ENCODE results near the gene ESPL1. TPM values are rescaled to one million over a fixed set of nuclear protein-coding genes. Genes with fewer than 3 reads are reported as not detected.

Gene ESPL1
- total RNA-seq, 2 experiments from 2014 or later, result 70.0 to 77.2 TPM

DNA sequence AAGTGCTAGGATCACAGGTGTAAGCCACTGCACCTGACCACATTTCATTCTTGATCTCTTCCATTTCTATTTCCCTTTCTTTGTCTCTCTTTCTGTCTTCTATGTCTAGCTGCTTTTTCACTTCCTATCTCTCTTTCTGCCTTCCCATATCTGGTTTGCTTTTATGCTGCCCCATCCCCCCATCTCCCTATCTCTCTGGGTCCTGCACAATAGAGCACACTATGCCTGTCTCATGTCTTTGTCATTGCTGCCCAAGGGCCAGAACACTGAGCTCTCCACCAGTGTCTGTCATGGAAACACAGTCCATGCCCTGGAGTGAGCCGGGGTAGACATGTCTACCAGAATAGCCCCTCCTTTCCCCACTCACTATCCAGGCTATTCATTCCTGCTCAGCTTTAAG lies 23.8 kb upstream of the ESPL1 start:
- Mint-ChIP-seq H3K9me3 (no peaks in the 10 kb centered on the region), H3K4me3 (no peak overlapping the region), H3K36me3 (no peaks in the 10 kb centered on the region), H3K4me1 (ENCODE audit: low read depth) (no peaks in the 10 kb centered on the region), H3K27me3 (no peaks in the 10 kb centered on the region), H3K27ac (no peak overlapping the region)
- no peak for DNase-seq
- ChIA-PET POLR2A (interaction anchor here (0.8 kb wide), 1 partner anchor 8 kb away, joined by 3 read pairs; no protein-coding TSS in a partner anchor), CTCF (interaction anchor here (0.8 to 6.5 kb wide), 3 partner anchors 31 to 108 kb away, joined by 3 to 40 read pairs (median 3); no protein-coding TSS in a partner anchor)
- intact Hi-C loops (cut with micrococcal nuclease), result no loop called here

DNA sequence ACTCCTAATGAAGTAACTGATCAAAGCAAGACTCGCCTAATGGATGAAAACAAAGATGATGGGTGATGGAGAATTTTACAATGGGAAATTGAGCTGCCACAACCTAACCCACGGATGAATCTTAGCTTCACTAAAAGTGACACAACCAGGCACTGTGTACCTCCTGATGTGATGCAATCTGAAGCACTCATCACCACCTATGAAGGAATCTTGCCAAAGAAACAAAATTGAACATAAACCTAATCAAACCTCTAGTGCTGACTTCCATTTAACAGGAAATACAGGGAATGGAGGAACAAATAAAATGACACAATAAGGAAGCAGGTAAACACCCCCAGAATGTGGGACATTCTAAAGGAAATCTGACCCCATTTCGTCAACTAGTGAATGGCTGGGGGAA lies 22.8 kb upstream of the ESPL1 start:
- POLR2A ChIA-PET, result no interaction called here
- DNase-seq, result no peak
- Mint-ChIP-seq H3K9me3 (no peaks in the 10 kb centered on the region), H3K4me3 (no peak overlapping the region), H3K36me3 (no peaks in the 10 kb centered on the region), H3K27ac (no peak overlapping the region), H3K4me1 (ENCODE audit: low read depth) (no peaks in the 10 kb centered on the region), H3K27me3 (no peaks in the 10 kb centered on the region)
- CTCF ChIA-PET, result interaction anchor here (1.1 to 6.5 kb wide), 2 partner anchors 32 to 48 kb away, joined by 3 to 40 read pairs; no protein-coding TSS in a partner anchor
- intact Hi-C loops (cut with micrococcal nuclease), result no loop called here

DNA sequence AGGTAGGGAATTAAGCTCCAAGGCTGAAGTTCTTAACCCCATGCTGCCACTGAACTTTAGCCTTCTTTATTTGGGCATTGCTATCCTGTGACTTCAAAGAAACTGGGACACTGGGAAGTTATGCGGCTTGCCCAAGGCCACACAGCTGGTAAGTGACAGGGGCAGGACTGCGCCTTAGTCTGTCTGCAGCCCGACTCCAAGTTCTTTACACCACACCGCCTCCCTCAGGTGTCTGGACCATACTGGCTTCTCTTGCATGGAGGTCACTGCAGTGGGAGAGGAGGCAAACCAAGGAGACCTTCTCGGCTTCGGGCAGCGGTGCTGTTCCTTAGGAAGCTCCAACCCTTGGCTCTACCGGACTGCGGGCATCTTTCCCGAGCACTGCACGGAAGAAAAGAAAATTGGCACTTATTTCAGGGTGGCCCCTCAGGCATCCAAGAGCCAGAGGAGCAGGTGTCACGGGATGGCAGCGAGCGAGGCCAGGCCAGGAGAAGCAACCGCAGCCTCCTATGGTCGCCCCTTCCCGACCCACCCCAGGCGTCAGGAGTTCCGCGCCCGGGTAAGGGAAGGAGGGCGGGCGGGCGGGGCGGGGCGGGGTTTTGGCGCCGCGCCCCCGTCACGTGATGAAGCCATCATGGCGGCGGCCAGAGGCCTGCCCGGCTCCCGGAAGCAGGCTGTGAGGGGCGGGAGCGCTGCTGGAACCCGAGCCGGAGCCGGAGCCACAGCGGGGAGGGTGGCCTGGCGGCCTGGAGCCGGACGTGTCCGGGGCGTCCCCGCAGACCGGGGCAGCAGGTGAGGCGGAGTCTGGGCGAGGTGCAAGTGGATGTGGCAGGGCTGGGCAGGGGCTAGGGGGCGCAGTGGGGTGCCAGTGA lies 16.4 kb upstream of the ESPL1 start:
- Mint-ChIP-seq H3K36me3 (peaks cover 6% of the 10 kb centered on the region), H3K9me3 (no peaks in the 10 kb centered on the region), H3K27ac (peak overlapping the region; percentile 89), H3K4me1 (ENCODE audit: low read depth) (peaks cover 40% of the 10 kb centered on the region), H3K27me3 (no peaks in the 10 kb centered on the region), H3K4me3 (peak overlapping the region; percentile 97)
- intact Hi-C loops (cut with micrococcal nuclease), result loop anchor here (1.0 to 5.0 kb wide), 5 partner anchors 15 to 46 kb away; partner anchors contain the start of genes MYG1 and PFDN5
- CTCF ChIA-PET, result interaction anchor here (0.6 to 5.1 kb wide), 17 partner anchors 9 to 198 kb away, joined by 3 to 164 read pairs (median 5); partner anchors contain the start of genes ESPL1 and PFDN5
- DNase-seq, result peak; percentile 79
- POLR2A ChIA-PET, result interaction anchor here (0.6 to 2.0 kb wide), 8 partner anchors 8 to 71 kb away, joined by 3 to 9 read pairs (median 3); partner anchors contain the start of genes CSAD, ESPL1 and ZNF740

DNA sequence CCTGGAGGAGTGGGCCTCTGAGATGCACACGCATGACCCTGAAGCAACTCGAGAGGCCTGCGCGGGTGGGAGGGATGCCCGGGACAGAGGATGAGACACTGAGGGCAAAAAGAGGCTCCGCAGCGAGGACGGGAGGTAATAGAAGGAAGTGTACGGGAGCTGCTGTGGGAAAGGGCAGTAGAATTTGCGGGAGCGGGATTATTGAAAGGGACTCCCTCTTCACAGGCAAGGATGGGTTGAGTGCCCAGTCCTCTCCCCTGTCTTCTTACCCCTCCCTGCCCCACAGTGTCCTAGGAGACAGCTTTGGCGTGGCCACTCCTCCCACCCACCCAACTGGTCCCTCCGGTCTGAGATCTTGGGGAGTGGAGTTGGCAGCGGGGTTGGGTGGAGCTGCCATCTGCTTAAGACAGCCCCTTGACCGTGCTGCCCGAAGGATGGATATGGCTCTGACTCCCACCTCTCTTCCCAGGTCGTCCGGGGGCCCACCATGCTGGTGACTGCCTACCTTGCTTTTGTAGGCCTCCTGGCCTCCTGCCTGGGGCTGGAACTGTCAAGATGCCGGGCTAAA lies 15.7 kb upstream of the ESPL1 start:
- Mint-ChIP-seq H3K36me3 (peaks cover 6% of the 10 kb centered on the region), H3K27ac (peak overlapping the region; percentile 89), H3K27me3 (no peaks in the 10 kb centered on the region), H3K4me3 (peak overlapping the region; percentile 97), H3K4me1 (ENCODE audit: low read depth) (peaks cover 40% of the 10 kb centered on the region), H3K9me3 (no peaks in the 10 kb centered on the region)
- DNase-seq, result peak; percentile 31
- ChIA-PET POLR2A (interaction anchor here (0.9 to 2.0 kb wide), 7 partner anchors 8 to 72 kb away, joined by 3 to 9 read pairs (median 4); partner anchors contain the start of gene ZNF740), CTCF (interaction anchor here (0.9 to 5.1 kb wide), 9 partner anchors 13 to 198 kb away, joined by 4 to 164 read pairs (median 6); partner anchors contain the start of genes AAAS and ESPL1)
- intact Hi-C loops (cut with micrococcal nuclease), result loop anchor here (1.0 to 5.0 kb wide), 2 partner anchors 15 to 45 kb away; partner anchors contain the start of genes MYG1 and PFDN5

DNA sequence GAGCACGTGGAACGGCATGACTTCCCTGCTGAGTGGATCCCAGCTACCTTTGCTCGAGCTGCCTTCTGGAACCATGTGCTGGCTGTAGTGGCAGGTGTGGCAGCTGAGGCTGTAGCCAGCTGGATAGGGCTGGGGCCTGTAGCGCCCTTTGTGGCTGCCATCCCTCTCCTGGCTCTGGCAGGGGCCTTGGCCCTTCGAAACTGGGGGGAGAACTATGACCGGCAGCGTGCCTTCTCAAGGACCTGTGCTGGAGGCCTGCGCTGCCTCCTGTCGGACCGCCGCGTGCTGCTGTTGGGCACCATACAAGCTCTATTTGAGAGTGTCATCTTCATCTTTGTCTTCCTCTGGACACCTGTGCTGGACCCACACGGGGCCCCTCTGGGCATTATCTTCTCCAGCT lies 14.8 kb upstream of the ESPL1 start:
- DNase-seq, result no peak
- CTCF ChIA-PET, result interaction anchor here (0.5 to 5.1 kb wide), 10 partner anchors 15 to 94 kb away, joined by 3 to 164 read pairs (median 5); partner anchors contain the start of genes AAAS, ESPL1 and PFDN5
- peaks cover 40% of the 10 kb centered on the region for H3K4me1 Mint-ChIP-seq (ENCODE audit: low read depth)
- intact Hi-C loops (cut with micrococcal nuclease), result loop anchor here (5.0 kb wide), 1 partner anchor 44 kb away; the partner anchor contains the start of genes MYG1 and PFDN5
- peak overlapping the region; percentile 97 for H3K4me3 Mint-ChIP-seq
- H3K27me3 Mint-ChIP-seq, result no peaks in the 10 kb centered on the region
- H3K9me3 Mint-ChIP-seq, result no peaks in the 10 kb centered on the region
- H3K36me3 Mint-ChIP-seq, result peaks cover 6% of the 10 kb centered on the region
- POLR2A ChIA-PET, result interaction anchor here (1.1 to 1.6 kb wide), 3 partner anchors 14 to 39 kb away, joined by 3 to 4 read pairs (median 4); no protein-coding TSS in a partner anchor
- H3K27ac Mint-ChIP-seq, result peak overlapping the region; percentile 89

DNA sequence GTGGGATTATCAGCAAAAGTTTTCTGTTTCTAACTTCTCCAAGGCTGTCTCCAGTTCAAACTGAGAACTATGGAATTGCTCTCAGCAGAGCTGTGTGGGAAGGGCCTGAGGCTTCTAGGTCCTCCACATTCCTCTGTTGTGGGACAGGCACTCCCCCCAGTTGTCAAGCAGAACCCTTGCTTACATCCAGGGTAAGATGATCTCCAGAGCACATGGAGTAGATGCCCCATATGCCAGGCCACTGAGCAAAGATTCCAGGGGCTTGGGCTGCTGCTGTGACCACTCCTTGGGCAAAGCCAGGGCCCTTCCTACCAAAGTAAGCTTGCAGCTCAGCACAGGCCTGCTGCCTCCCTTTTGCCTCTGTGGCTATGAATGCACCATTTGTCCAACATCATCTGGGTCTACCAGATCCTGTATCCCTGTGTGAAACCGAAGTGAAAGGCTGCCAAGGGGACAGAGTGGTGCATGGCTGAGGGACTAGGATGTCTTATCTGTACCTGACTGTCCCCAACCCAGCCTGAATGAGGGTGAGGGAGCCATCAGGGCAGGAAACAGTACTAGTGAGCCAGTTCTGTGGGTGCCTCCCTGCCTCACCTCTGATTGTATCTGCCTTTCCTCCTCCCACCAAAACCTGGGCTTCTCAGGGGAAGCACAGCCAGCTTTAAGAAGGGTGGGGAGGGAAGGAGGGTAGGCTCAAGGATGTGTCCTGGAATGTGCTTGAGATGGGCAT lies 13.1 kb upstream of the ESPL1 start:
- H3K27ac Mint-ChIP-seq, result peak overlapping the region; percentile 21
- peaks cover 6% of the 10 kb centered on the region for H3K36me3 Mint-ChIP-seq
- ChIA-PET CTCF (interaction anchor here (2.4 to 5.1 kb wide), 2 partner anchors 33 to 40 kb away, joined by 6 to 164 read pairs; no protein-coding TSS in a partner anchor), POLR2A (no interaction called here)
- DNase-seq, result peak; percentile 22
- H3K27me3 Mint-ChIP-seq, result no peaks in the 10 kb centered on the region
- intact Hi-C loops (cut with micrococcal nuclease), result loop anchor here (5.0 kb wide), 1 partner anchor 42 kb away; the partner anchor contains the start of genes MYG1 and PFDN5
- peaks cover 42% of the 10 kb centered on the region for H3K4me1 Mint-ChIP-seq (ENCODE audit: low read depth)
- no peaks in the 10 kb centered on the region for H3K9me3 Mint-ChIP-seq
- H3K4me3 Mint-ChIP-seq, result no peak overlapping the region

DNA sequence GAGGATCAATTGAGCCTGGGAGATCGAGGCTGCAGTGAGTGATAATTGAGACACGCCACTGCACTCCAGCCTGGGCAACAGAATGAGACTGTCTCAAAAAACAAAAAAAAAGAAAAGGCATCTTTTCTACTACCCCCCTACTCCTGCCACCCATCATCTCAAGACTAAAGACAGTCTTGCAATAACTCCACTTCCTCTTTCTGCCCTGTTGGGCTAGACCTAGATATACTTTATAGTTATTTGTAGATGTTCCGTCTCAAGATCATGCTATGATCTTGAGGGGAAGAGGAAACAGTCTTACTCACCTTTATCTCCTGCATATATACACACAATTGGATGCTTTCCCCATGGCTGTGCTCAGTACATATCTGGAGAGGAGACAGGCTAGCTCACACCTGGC lies 12.1 kb upstream of the ESPL1 start:
- Mint-ChIP-seq H3K27ac (peak overlapping the region; percentile 42), H3K4me3 (no peak overlapping the region)
- CTCF ChIA-PET, result interaction anchor here (1.4 to 1.8 kb wide), 3 partner anchors 42 to 65 kb away, joined by 6 read pairs; partner anchors contain the start of gene AAAS

DNA sequence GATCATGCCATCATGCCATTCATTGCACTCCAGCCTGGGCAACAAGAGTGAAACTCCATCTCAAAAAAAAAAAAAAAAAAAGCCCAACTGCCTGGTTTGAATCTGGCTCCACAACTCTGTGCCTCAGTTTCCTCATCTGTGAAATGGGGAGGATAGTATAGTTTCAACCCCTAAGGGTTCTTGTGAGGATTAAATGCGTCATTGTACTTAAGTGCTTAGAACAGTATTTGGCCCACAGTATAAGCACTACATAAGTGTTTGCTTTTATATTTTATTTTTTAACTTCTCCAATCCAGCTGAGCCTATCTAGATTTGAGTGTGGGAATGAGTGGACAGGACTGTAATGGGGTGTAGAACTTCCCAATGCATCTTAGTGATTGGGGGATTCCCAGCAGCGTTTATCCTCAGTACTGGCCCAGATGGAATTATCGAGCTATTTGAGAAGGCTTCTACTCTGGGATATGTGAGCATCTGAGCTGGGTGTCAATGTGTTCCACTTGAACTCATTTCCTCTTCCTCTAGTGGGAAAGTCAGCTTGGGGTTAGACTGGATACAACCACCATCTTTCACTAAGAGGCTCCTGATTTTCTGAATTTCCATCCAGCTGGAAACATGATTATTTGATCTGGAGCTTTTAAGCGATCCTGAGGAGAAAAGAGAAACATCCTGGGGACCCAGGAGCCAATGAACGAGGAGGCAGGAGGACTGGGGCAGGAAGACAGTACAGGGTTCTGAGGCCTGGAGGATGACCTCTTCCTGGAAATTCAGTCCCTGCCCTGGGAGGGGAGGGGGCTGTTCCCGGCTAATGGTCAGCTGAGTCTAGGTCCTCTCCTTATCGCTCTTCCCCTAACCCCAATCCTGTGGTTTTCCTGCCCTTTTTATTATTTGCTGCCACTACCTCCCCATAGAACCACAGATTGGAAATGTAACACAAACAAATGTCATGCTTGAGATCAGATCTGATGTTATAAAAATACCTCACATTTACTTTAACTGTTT lies 9.3 kb upstream of the ESPL1 start:
- Mint-ChIP-seq H3K9me3 (no peaks in the 10 kb centered on the region), H3K36me3 (no peaks in the 10 kb centered on the region), H3K4me1 (ENCODE audit: low read depth) (peaks cover 22% of the 10 kb centered on the region), H3K27me3 (no peaks in the 10 kb centered on the region), H3K4me3 (no peak overlapping the region), H3K27ac (no peak overlapping the region)
- DNase-seq, result no peak
- POLR2A ChIA-PET, result interaction anchor here (1.3 kb wide), 1 partner anchor 9 kb away, joined by 7 read pairs; the partner anchor contains the start of gene ESPL1
- CTCF ChIA-PET, result interaction anchor here (0.6 to 1.6 kb wide), 3 partner anchors 9 to 122 kb away, joined by 3 to 7 read pairs (median 3); no protein-coding TSS in a partner anchor
- intact Hi-C loops (cut with micrococcal nuclease), result no loop called here

More for the DNA sequence above, 12.1 kb upstream of the ESPL1 start:
- no peaks in the 10 kb centered on the region for H3K27me3 Mint-ChIP-seq
- H3K4me1 Mint-ChIP-seq (ENCODE audit: low read depth), result peaks cover 41% of the 10 kb centered on the region
- POLR2A ChIA-PET, result interaction anchor here (1.3 kb wide), 1 partner anchor 12 kb away, joined by 4 read pairs; the partner anchor contains the start of gene ESPL1
- H3K9me3 Mint-ChIP-seq, result no peaks in the 10 kb centered on the region
- DNase-seq, result no peak
- peaks cover 6% of the 10 kb centered on the region for H3K36me3 Mint-ChIP-seq
- intact Hi-C loops (cut with micrococcal nuclease), result no loop called here

DNA sequence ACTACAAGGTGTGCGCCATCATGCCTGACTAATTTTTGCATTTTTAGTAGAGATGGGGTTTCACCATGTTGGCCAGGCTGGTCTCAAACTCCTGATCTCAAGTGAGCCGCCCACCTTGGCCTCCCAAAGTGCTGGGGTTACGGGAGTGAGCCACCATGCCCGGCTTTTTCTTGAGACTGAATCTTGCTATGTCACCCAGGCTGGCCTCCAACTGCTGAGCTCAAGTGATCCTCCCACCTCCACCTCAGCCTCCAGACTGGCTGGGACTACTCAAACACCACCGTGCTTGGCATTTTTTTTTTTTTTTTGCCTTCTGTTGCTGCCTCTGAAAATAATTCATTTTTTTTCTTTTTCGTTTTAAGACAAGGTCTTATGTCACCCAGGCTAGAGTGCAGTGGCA lies 8.2 kb upstream of the ESPL1 start:
- no peak overlapping the region for H3K4me3 Mint-ChIP-seq
- CTCF ChIA-PET, result interaction anchor here (0.7 to 1.7 kb wide), 2 partner anchors 85 to 212 kb away, joined by 4 read pairs; no protein-coding TSS in a partner anchor

DNA sequence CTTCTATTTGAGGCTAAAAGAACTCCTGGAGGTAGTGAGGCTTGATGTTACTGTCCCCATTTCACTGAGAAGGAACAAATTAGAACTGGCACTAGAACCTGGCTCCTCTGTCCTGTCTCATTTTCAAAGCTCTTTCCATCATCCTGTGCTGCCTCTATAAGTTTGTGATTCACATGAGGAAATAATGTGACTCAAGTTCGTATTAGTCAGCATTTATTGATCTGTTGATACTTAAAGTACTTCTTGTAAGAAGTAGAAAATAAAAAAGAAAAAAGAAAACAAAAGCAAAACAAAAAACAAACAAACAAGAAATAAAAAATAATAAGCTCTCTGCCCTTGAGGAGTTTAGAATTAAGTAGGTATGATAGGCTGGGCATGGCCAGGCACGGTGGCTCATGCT lies 2.3 kb upstream of the ESPL1 start:
- DNase-seq, result no peak
- no peaks in the 10 kb centered on the region for H3K9me3 Mint-ChIP-seq
- no peaks in the 10 kb centered on the region for H3K27me3 Mint-ChIP-seq
- no peak overlapping the region for H3K4me3 Mint-ChIP-seq
- intact Hi-C loops (cut with micrococcal nuclease), result no loop called here
- CTCF ChIA-PET, result interaction anchor here (0.7 to 6.0 kb wide), 7 partner anchors 14 to 106 kb away, joined by 3 to 109 read pairs (median 22); partner anchors contain the start of gene AAAS
- peaks cover 33% of the 10 kb centered on the region for H3K4me1 Mint-ChIP-seq (ENCODE audit: low read depth)
- H3K27ac Mint-ChIP-seq, result no peak overlapping the region
- peaks cover 25% of the 10 kb centered on the region for H3K36me3 Mint-ChIP-seq
- POLR2A ChIA-PET, result interaction anchor here (2.2 to 2.8 kb wide), 2 partner anchors 30 to 46 kb away, joined by 6 to 24 read pairs; no protein-coding TSS in a partner anchor

More for the DNA sequence above, 8.2 kb upstream of the ESPL1 start:
- Mint-ChIP-seq H3K27me3 (no peaks in the 10 kb centered on the region), H3K36me3 (no peaks in the 10 kb centered on the region), H3K27ac (no peak overlapping the region), H3K4me1 (ENCODE audit: low read depth) (peaks cover 15% of the 10 kb centered on the region), H3K9me3 (no peaks in the 10 kb centered on the region)
- intact Hi-C loops (cut with micrococcal nuclease), result no loop called here
- DNase-seq, result no peak
- POLR2A ChIA-PET, result no interaction called here
